Mucosa of descending colon (tissue), 3 donors: ENCODE results near the gene SLC12A5. TPM values are rescaled to one million over a fixed set of nuclear protein-coding genes. Genes with fewer than 3 reads are reported as not detected.
A peak's percentile ranks its signal among the peaks of the same experiment; 100 is the strongest.

Experiments used
- ATAC-seq: fragments of 200-7000 bp; cut with Tn5 transposase; one replicate; pipeline ENCODE4 v1.9.1; 2020; ENCODE audit warnings: mild to moderate bottlenecking, moderate library complexity
- DNase-seq, 3 donors: peaks; one replicate each; pipeline ENCODE4 v3.0.0-alpha.2; 2020
- H3K36me3 ChIP-seq: fragments of 200-600 bp; one replicate; pipeline ENCODE4 v1.8.0; 2021; ENCODE audit warnings: low read depth, mild to moderate bottlenecking
- H3K4me1 ChIP-seq: fragments of 200-600 bp; one replicate; pipeline ENCODE4 v1.8.0; 2021; ENCODE audit warnings: low read depth, mild to moderate bottlenecking
- H3K4me3 ChIP-seq: fragments of 200-600 bp; one replicate; pipeline ENCODE4 v1.8.0; 2021; ENCODE audit warnings: mild to moderate bottlenecking
- H3K9me3 ChIP-seq: fragments of 200-600 bp; one replicate; pipeline ENCODE4 v1.8.0; 2021; ENCODE audit warnings: mild to moderate bottlenecking
- CTCF ChIP-seq: fragments of 200-600 bp; IDR thresholded peaks from one replicate; pipeline ENCODE4 v1.8.0; 2022; ENCODE audit warnings: antibody characterized with exemption, mild to moderate bottlenecking
- intact Hi-C, 2 donors: fragments of 100-400 bp; cut with DNase I in 1 of 2; cut with micrococcal nuclease in 1 of 2; formaldehyde crosslinking; loops; one replicate each; pipeline versions ENCODE4 v1.11.0 to v1.11.1; 2022; cut with DNase I, micrococcal nuclease
- total RNA-seq, 3 donors: library from RNA; stranded (reverse); fragmentation: NEBNext Ultra II Directional in 2 of 3; extraction: Animal tissue kit (Norgen Biotek cat#: 25700) in 2 of 3; gene quantifications; one replicate each; pipeline versions ENCODE4 v1.2.1 to v1.2.4, GENCODE V29; 2021 to 2023
- donor health status: DM: no; HTN: no; CAD: no; lungs with moderate emphysema.
- donor health status: DM: no; HTN: no; CAD: no.
- donor health status: DM: no; HTN: yes; CAD: no.

SLC12A5 gene
- total RNA-seq, 3 donors from 2014 or later, result 2.5 TPM; not detected in 2

DNA sequence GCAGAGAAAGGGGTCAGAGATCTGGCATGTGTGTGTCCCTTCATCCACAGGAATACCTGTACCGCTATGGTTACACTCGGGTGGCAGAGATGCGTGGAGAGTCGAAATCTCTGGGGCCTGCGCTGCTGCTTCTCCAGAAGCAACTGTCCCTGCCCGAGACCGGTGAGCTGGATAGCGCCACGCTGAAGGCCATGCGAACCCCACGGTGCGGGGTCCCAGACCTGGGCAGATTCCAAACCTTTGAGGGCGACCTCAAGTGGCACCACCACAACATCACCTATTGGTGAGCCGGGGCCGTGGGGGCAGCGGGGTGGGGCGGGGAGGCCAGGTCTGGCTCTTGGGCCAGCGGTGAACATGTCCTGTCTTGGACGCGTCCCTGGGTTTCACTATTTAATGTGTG is 19.2 kb upstream of the SLC12A5 start:
- H3K4me1 ChIP-seq, result peaks cover 8% of the 10 kb centered on the region
- H3K36me3 ChIP-seq, result no peaks in the 10 kb centered on the region
- no peaks in the 10 kb centered on the region for H3K9me3 ChIP-seq
- ATAC-seq (no peak), DNase-seq (no peak)
- no peak overlapping the region for H3K4me3 ChIP-seq
- no peak for TF ChIP-seq CTCF
- intact Hi-C loops, result no loop called here

- DNase-seq (peak in 1 of 3 donors; percentile 65), ATAC-seq (peak; percentile 22)
- Histone ChIP-seq H3K4me1 (peaks cover 8% of the 10 kb centered on the region), H3K4me3 (no peak overlapping the region), H3K9me3 (no peaks in the 10 kb centered on the region), H3K36me3 (no peaks in the 10 kb centered on the region)
- no peak for TF ChIP-seq CTCF
- intact Hi-C loops, result no loop called here
These were observed 18.3 kb upstream of the SLC12A5 start for GRCh38 chr20:46010491-46011391.

- TF ChIP-seq CTCF, result no peak
- Histone ChIP-seq H3K4me3 (no peak overlapping the region), H3K9me3 (no peaks in the 10 kb centered on the region), H3K36me3 (no peaks in the 10 kb centered on the region), H3K4me1 (peaks cover 8% of the 10 kb centered on the region)
- DNase-seq (peak; percentile 62 to 87 (median 62)), ATAC-seq (peak; percentile 57)
- intact Hi-C loops, result no loop called here
These were observed 17.2 kb upstream of the SLC12A5 start for GRCh38 chr20:46011631-46012482.

DNA sequence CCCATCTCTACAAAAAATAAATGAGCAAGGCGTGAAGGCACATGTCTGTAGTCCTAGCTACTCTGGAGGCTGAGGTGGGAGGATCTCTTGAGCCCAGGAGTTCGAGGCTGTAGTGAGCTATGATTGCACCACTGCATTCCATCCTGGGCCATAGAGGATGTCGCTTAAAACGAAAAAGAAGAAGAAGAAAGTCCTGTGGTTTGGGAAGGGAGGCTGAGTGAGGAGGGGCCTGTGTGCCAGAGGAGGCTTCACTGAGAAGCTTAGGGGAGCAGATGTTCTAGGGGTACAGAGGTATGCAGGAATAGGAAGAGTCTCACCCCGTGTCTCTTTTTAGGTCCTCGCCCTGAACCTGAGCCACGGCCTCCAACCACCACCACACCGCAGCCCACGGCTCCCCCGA is 16.1 kb upstream of the SLC12A5 start:
- H3K4me1 ChIP-seq, result peaks cover 8% of the 10 kb centered on the region
- no peaks in the 10 kb centered on the region for H3K36me3 ChIP-seq
- H3K4me3 ChIP-seq, result no peak overlapping the region
- intact Hi-C loops, result no loop called here
- ATAC-seq (no peak), DNase-seq (no peak)
- TF ChIP-seq CTCF, result no peak
- no peaks in the 10 kb centered on the region for H3K9me3 ChIP-seq

DNA sequence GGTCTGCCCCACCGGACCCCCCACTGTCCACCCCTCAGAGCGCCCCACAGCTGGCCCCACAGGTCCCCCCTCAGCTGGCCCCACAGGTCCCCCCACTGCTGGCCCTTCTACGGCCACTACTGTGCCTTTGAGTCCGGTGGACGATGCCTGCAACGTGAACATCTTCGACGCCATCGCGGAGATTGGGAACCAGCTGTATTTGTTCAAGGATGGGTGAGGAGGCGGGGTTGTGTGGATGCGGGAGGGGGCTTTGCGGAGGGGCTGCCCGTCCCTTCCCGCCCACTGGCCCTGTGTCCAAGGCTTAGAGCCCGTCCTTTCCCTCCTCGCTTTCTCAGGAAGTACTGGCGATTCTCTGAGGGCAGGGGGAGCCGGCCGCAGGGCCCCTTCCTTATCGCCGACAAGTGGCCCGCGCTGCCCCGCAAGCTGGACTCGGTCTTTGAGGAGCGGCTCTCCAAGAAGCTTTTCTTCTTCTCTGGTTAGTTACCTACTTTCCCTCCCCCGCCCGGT is 15.6 kb upstream of the SLC12A5 start:
- H3K36me3 ChIP-seq, result no peaks in the 10 kb centered on the region
- intact Hi-C loops, result no loop called here
- TF ChIP-seq CTCF, result no peak
- H3K4me1 ChIP-seq, result peaks cover 8% of the 10 kb centered on the region
- H3K4me3 ChIP-seq, result no peak overlapping the region
- ATAC-seq (no peak), DNase-seq (no peak)
- H3K9me3 ChIP-seq, result no peaks in the 10 kb centered on the region
